PC-3 (cell line): ENCODE data around the gene CALHM2. TPM values are rescaled to one million over a fixed set of nuclear protein-coding genes. Genes with fewer than 3 reads are reported as not detected.
"Not testable (repeated sequence)": the region's sequence is repeated elsewhere in the genome, so short reads cannot be mapped to it uniquely, and the experiment has no call there.

Source experiments
- ATAC-seq: fragments of 200-7000 bp; cut with Tn5 transposase; 2 replicates; pipeline ENCODE4 v1.9.1; 2020; ENCODE audit warnings: mild to moderate bottlenecking, moderate library complexity
- BruUV-seq: library from RNA; stranded (reverse); fragments of 400-500 nt; replicated peaks from 2 replicates; lab custom pipeline; 2021; lab: Mats Ljungman, UMichigan
- CTCF ChIA-PET: fragments of 300-600 bp; sonication (Branson Sonifier 250); formaldehyde crosslinking; loops from one replicate; lab custom pipeline; 2022; ENCODE audit warnings: antibody characterized with exemption; lab: Charles Lee
- POLR2A ChIA-PET: fragments of 300-600 bp; sonication (Branson Sonifier 250); formaldehyde crosslinking; loops from one replicate; lab custom pipeline; 2022; ENCODE audit warnings: antibody characterized with exemption; ENCODE audit not compliant: unreplicated experiment; lab: Charles Lee
- DNase-seq: peaks from one replicate; pipeline ENCODE4 v3.0.0-alpha.2; 2015
- H2AFZ ChIP-seq: fragments of 300-600 bp; sonication (generic); 2 replicates; pipeline ENCODE4 v1.6.0; 2016; ENCODE audit warnings: antibody characterized with exemption, low read length
- H3F3A ChIP-seq: fragments of 300-600 bp; sonication (generic); one replicate; pipeline ENCODE4 v1.6.0; 2017; ENCODE audit warnings: antibody characterized with exemption, low read length, control low read depth, mild to moderate bottlenecking; ENCODE audit not compliant: unreplicated experiment
- H3K27ac ChIP-seq: fragments of 300-600 bp; sonication (generic); 2 replicates; pipeline ENCODE4 v1.5.1; 2016; ENCODE audit warnings: mild to moderate bottlenecking, low read length
- H3K27me3 ChIP-seq: fragments of 300-600 bp; sonication (generic); 2 replicates; pipeline ENCODE4 v1.6.1; 2016; ENCODE audit warnings: low read length, mixed read lengths
- H3K36me3 ChIP-seq: fragments of 300-600 bp; sonication (generic); 2 replicates; pipeline ENCODE4 v1.6.1; 2016; ENCODE audit warnings: low read depth, mixed run types, low read length, mixed read lengths
- H3K4me1 ChIP-seq: fragments of 300-600 bp; sonication (generic); 2 replicates; pipeline ENCODE4 v1.5.1; 2016; ENCODE audit warnings: low read length; ENCODE audit not compliant: insufficient read depth
- H3K4me2 ChIP-seq: fragments of 300-600 bp; sonication (generic); 2 replicates; pipeline ENCODE4 v1.6.0; 2016; ENCODE audit warnings: low read length
- H3K4me3 ChIP-seq: fragments of 300-600 bp; sonication (generic); 2 replicates; pipeline ENCODE4 v1.5.1; 2016; ENCODE audit warnings: mild to moderate bottlenecking, low read length, mixed read lengths
- H3K79me2 ChIP-seq: fragments of 300-600 bp; sonication (generic); 2 replicates; pipeline ENCODE4 v1.6.1; 2017; ENCODE audit warnings: low read length, mixed read lengths
- H3K9ac ChIP-seq: fragments of 300-600 bp; sonication (generic); 2 replicates; pipeline ENCODE4 v1.6.0; 2016; ENCODE audit warnings: mild to moderate bottlenecking, low read length
- H3K9me2 ChIP-seq: fragments of 300-600 bp; sonication (generic); replicated peaks from 2 replicates; pipeline ENCODE4 v1.6.1; 2016; ENCODE audit warnings: mixed run types, low read length, mixed read lengths
- H3K9me3 ChIP-seq: fragments of 300-600 bp; sonication (generic); 2 replicates; pipeline ENCODE4 v1.6.1; 2016; ENCODE audit warnings: low read length, mixed read lengths
- H4K20me1 ChIP-seq: fragments of 300-600 bp; sonication (generic); 2 replicates; pipeline ENCODE4 v1.6.1; 2016; ENCODE audit warnings: low read length, mixed read lengths
- EZH2 ChIP-seq: fragments of 300-600 bp; sonication (generic); IDR thresholded peaks from one replicate; pipeline ENCODE4 v1.6.1; 2017; ENCODE audit warnings: antibody characterized with exemption, mild to moderate bottlenecking, low read length; ENCODE audit not compliant: unreplicated experiment
- EZH2phosphoT487 ChIP-seq: fragments of 300-600 bp; sonication (generic); IDR thresholded peaks from 2 replicates; pipeline ENCODE4 v1.6.1; 2018; ENCODE audit warnings: mild to moderate bottlenecking, antibody characterized with exemption, low read length, borderline replicate concordance
- intact Hi-C: fragments of 100-400 bp; cut with micrococcal nuclease; formaldehyde crosslinking; loops from 2 replicates; pipeline ENCODE4 v1.9.0; 2023
- total RNA-seq: library from RNA; depleted of rRNA; stranded (reverse); fragments of >200 nt; gene quantifications from 2 replicates; pipeline ENCODE4 v1.2.3, GENCODE V29; 2014
- TF ChIP-seq, protein P1 (sequence below): fragments of 300-600 bp; sonication (generic); conservative IDR thresholded peaks from 2 replicates; pipeline ENCODE4 v1.5.1; 2017; ENCODE audit warnings: antibody characterized with exemption, low read depth, mild to moderate bottlenecking, low read length

The CALHM2 gene
- total RNA-seq, 1 experiment from 2014 or later = 1.3 TPM

DNA sequence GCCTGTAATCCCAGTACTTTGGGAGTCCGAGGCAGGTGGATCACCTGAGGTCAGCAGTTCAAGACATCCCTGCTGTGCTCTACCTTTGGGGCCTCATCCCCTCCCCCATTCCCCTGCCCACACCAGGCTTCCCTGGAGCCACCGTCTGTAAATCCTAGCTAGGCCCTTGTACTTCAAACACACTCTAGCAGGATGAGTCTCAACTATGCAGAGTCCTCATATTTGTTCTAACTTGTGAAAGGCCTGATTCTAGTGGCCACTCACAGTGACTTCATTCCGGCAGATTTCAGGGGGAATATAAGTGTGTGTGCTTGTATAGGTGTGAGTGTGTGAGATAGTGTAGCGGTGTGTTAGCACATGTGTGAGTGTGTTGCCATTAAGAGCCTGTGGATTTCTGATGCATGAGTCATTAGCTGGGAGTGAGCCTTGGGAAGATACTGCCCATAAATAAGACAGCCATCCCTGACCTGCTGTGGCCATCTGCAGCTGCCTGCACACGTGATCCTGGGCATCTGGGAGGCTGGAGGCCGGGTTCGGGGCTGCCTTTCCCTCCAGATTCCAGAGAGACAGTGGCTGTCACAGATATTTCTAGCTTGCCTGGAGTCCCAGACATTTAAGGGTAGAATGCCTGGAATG is 39.7 kb upstream of the CALHM2 start:
- Histone ChIP-seq H3K9ac (no peak overlapping the region), H3K36me3 (no peaks in the 10 kb centered on the region), H4K20me1 (no peaks in the 10 kb centered on the region), H3K4me3 (no peak overlapping the region), H2AFZ (no peak overlapping the region), H3K27ac (no peak overlapping the region), H3K9me2 (no peaks in the 10 kb centered on the region), H3K4me1 (peaks cover 9% of the 10 kb centered on the region), H3K79me2 (no peaks in the 10 kb centered on the region), H3K9me3 (no peaks in the 10 kb centered on the region), H3K27me3 (peaks cover 21% of the 10 kb centered on the region), H3K4me2 (no peak overlapping the region), H3F3A (no peaks in the 10 kb centered on the region)
- peak; percentile 84 for ATAC-seq
- ChIA-PET CTCF (interaction anchor here (0.5 kb wide), 1 partner anchor 209 kb away, joined by 3 read pairs; no protein-coding TSS in a partner anchor), POLR2A (no interaction called here)
- BruUV-seq = no TSS peak
- DNase-seq = peak; percentile 71
- TF ChIP-seq EZH2phosphoT487 = no peak
- TF ChIP-seq, protein P1, sequence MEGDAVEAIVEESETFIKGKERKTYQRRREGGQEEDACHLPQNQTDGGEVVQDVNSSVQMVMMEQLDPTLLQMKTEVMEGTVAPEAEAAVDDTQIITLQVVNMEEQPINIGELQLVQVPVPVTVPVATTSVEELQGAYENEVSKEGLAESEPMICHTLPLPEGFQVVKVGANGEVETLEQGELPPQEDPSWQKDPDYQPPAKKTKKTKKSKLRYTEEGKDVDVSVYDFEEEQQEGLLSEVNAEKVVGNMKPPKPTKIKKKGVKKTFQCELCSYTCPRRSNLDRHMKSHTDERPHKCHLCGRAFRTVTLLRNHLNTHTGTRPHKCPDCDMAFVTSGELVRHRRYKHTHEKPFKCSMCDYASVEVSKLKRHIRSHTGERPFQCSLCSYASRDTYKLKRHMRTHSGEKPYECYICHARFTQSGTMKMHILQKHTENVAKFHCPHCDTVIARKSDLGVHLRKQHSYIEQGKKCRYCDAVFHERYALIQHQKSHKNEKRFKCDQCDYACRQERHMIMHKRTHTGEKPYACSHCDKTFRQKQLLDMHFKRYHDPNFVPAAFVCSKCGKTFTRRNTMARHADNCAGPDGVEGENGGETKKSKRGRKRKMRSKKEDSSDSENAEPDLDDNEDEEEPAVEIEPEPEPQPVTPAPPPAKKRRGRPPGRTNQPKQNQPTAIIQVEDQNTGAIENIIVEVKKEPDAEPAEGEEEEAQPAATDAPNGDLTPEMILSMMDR = no peak
- TF ChIP-seq EZH2 = no peak
- intact Hi-C loops = loop anchor here (5.0 kb wide), 1 partner anchor 100 kb away; no protein-coding TSS in a partner anchor

DNA sequence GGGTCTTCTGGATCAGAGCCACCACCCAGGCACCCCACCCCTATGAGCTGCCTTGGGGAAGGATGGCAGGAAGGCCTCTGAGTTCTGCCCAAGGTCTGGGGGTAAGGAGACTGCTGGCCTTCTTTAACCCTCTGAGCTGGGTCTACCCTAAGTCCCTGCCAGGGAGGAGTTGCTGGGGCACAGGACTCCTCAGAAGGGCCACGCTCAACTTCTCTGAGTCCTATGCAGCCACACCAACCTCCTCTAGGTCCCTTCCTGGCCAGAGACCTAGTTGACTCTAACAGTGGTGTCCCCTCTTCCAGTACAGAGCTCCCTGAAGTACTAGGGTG is 38.8 kb upstream of the CALHM2 start:
- DNase-seq (no peak), ATAC-seq (no peak)
- ChIA-PET POLR2A (no interaction called here), CTCF (no interaction called here)
- H3K9me3 ChIP-seq = no peaks in the 10 kb centered on the region
- H2AFZ ChIP-seq = no peak overlapping the region
- H3K79me2 ChIP-seq = no peaks in the 10 kb centered on the region
- H3K36me3 ChIP-seq = no peaks in the 10 kb centered on the region
- BruUV-seq = no TSS peak
- H3K4me1 ChIP-seq = peaks cover 9% of the 10 kb centered on the region
- TF ChIP-seq EZH2 (no peak), EZH2phosphoT487 (no peak)
- TF ChIP-seq, protein P1 = no peak
- intact Hi-C loops = loop anchor here (5.0 kb wide), 1 partner anchor 101 kb away; no protein-coding TSS in a partner anchor
- no peak overlapping the region for H3K27ac ChIP-seq
- no peak overlapping the region for H3K9ac ChIP-seq
- no peaks in the 10 kb centered on the region for H3F3A ChIP-seq
- H3K27me3 ChIP-seq = peaks cover 21% of the 10 kb centered on the region
- H3K4me2 ChIP-seq = no peak overlapping the region
- H3K4me3 ChIP-seq = no peak overlapping the region
- H3K9me2 ChIP-seq = no peaks in the 10 kb centered on the region
- H4K20me1 ChIP-seq = no peaks in the 10 kb centered on the region

DNA sequence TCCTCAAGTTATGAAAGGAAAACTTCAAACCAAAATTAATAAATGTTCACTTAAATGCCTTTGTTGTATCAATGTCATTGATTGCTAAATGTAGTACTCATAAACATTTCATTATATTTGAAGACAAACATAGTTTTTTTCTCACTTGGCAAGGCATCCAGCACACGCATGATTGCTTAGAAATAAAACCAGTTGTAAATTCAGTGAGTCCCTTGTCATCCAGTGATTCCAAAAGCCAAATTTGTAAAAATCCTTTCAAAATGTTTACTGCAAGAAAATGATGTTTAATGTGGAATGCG is 35.2 kb upstream of the CALHM2 start:
- no peaks in the 10 kb centered on the region for H3K36me3 ChIP-seq
- H2AFZ ChIP-seq = no peak overlapping the region
- DNase-seq (no peak), ATAC-seq (no peak)
- no peak overlapping the region for H3K9ac ChIP-seq
- no TSS peak for BruUV-seq
- no peak overlapping the region for H3K27ac ChIP-seq
- CTCF ChIA-PET = no interaction called here
- intact Hi-C loops = no loop called here
- no peaks in the 10 kb centered on the region for H3K79me2 ChIP-seq
- no peaks in the 10 kb centered on the region for H3K9me3 ChIP-seq
- TF ChIP-seq EZH2phosphoT487 = no peak
- no peak for TF ChIP-seq EZH2
- TF ChIP-seq, protein P1 = no peak
- H3K4me2 ChIP-seq = no peak overlapping the region
- no peak overlapping the region for H3K4me3 ChIP-seq
- no peaks in the 10 kb centered on the region for H3F3A ChIP-seq
- no peaks in the 10 kb centered on the region for H3K27me3 ChIP-seq
- H3K9me2 ChIP-seq = no peaks in the 10 kb centered on the region
- peaks cover 9% of the 10 kb centered on the region for H3K4me1 ChIP-seq
- H4K20me1 ChIP-seq = no peaks in the 10 kb centered on the region
- POLR2A ChIA-PET = no interaction called here

DNA sequence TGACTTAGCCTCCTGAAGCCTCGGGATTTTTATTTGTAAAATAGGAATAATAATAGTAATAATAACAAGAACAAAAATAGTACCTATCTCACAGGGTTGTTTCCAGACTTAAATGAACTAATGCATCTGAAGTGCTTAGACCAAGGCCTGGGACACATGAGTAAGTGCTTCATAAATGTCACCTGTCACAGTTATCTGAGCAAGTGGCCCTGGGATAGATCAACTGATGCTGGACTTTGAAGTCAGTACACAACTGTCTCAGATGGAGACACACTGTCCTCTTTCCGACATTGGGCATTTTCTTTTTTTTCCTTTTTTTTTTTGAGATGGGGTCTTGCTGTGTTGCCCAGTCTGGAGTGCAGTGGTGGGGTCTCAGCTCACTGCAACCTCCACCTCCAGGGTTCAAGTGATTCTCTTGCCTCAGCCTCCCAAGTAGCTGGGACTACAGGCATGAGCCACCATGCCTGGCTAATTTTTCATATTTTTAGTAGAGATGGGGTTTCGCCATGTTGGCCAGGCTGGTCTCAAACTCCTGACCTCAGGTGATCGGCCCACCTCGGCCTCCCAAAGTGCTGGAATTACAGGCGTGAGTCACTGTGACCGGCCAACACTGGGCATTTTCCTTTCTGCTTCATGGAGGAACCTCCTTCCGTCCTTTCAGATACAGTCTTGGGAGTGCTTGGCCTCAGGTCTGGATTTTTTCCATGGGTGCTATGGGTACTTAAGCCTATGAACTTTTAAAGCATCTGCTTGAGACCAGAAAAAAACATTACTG is 34.7 kb upstream of the CALHM2 start:
- H3K79me2 ChIP-seq, H3K4me2 ChIP-seq, intact Hi-C loops, H3K36me3 ChIP-seq, BruUV-seq, H3K4me3 ChIP-seq, H3K9ac ChIP-seq, H3K9me2 ChIP-seq, H3K4me1 ChIP-seq, ATAC-seq, H3K27ac ChIP-seq, DNase-seq, H3F3A ChIP-seq, POLR2A ChIA-PET, H2AFZ ChIP-seq, H3K9me3 ChIP-seq, H3K27me3 ChIP-seq, H4K20me1 ChIP-seq: not testable (repeated sequence)
- CTCF ChIA-PET = interaction anchor here (0.6 to 1.4 kb wide), 3 partner anchors 55 to 261 kb away, joined by 3 to 6 read pairs (median 4); no protein-coding TSS in a partner anchor
